HG03159 (cell line): ENCODE results near the gene TCF21.
A peak's percentile ranks its signal among the peaks of the same experiment; 100 is the strongest.
"Not testable (repeated sequence)": the region's sequence is repeated elsewhere in the genome, so short reads cannot be mapped to it uniquely, and the experiment has no call there.

Experiments
- ATAC-seq: cut with Tn5 transposase; IDR thresholded peaks from one replicate; pipeline ENCODE4 v1.9.1; 2021; ENCODE audit warnings: mild to moderate bottlenecking, moderate library complexity; ENCODE audit not compliant: unreplicated experiment

Gene TCF21

DNA sequence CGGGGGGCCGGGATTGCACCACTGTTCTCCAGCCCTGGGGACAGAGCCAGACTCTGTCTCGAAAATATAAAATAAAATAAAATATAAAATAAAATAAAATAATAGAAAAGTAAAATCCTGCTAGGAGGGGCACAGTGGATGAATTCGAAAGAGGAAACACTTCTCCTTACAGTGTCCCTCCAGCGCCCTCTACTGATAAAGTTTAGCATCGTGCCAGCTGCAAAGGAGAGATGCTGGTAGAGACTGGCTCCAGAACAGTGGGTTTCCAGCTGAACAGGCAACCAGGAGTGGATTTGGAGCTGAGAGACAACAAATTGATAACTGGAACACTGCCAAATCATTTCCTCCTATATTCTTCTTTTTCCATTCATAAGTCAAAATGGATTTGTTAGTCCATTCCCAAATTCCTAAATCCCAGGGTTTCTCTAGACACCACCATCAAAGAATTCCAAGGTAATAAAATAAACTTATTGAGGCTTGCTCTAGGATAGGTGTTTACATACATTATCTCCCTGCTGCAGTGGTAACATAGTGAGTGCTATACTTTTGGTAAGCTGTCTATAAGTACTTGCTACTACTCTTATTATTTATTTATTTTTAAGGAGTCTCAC, 32.4 kb downstream of the TCF21 start:
- ATAC-seq = peak; percentile 68

DNA sequence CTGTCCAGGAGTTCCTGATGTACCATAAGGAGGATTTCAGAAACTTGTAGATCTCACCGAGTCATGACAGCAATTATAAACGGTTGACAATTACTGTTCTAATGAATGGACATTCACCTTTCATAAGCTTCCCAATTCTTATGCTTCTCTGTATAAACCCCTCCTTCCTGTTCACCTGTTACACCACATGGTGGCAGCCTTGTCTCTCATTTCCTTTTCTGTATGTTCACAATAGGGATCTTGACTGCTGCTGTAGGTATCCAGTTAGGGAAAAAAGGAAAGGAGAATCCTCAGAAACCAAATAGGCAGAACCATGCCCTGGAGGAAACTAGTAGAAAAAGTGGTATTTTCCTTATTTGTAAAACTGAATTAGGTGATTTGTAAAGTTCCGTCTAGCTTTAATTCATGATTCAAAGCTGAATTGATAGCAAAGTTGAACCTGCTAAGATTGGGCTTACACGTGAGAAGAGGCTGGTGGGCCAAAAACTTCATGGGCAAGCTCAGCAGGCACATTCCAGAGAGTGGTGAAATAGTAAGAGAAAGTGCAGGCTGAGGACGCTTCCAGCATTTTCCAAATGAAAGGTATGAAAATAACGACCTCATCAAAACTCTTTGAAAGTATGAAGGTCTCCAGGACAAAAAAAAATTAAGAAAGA, 35.2 kb downstream of the TCF21 start:
- peak; percentile 85 for ATAC-seq

DNA sequence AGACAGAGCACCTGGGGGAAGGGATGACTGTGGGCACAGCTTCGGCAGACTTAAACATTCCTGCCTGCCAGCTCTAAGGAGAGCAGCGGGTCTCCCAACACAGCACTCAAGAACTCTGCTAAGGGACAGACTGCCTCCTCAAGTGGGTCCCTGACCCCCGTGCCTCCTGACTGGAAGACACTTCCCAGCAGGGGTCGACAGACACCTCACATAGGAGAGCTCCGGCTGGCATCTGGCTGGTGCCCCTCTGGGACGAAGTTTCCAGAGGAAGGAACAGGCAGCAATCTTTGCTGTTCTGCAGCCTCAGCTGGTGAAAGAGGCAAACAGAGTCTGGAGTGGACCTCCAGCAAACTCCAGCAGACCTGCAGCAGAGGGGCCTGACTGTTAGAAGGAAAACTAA, 42.3 kb downstream of the TCF21 start:
- not testable (repeated sequence) for ATAC-seq

GRCh38 chr6:133936352-133936751, 47.4 kb downstream of the TCF21 start:
- not testable (repeated sequence) for ATAC-seq

DNA sequence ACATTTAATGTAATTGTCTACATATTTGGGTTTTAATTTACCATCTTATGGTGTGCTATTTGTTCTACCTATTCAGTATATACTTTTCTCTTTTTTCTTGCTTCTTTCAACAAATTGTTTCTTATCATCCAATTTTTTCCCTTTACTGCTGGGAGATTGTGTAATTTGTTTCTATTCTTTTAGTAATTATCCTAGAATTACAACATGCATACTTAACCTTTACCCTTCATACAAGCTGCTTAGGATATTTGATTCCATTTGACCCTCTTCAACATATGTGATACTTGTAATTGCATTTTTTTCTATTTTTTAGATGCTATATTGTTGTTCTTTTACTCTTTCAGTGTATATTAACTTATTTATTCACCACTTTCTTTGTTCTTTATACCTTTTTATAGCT, 49.0 kb downstream of the TCF21 start:
- ATAC-seq = no peak

DNA sequence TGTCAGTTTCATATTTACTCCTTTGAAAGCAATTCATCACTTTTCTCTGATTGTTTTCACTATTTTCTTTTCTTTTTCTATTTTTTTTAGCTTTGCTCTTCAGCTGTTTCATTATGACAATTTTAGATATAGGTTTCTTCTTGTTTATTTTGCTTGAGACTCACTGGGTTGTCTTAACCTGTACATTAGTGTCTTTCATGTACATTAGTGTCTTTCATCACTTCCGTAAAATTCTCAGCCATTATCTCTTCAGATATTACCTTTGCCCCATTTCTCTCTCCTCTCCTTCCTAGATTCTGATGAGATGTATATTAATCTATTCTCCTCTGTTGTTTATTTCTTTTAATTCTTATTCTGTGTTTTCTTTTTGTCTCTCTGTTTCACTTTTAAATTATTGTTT, 49.6 kb downstream of the TCF21 start:
- no peak for ATAC-seq

GRCh38 chr6:133939778-133940667, 51.1 kb downstream of the TCF21 start:
- no peak for ATAC-seq
